IMR-90 (cell line): Measurements from ENCODE around the gene SMARCA4. TPM values are rescaled to one million over a fixed set of nuclear protein-coding genes. Genes with fewer than 3 reads are reported as not detected.

Experiments
- ATAC-seq: fragments of 200-7000 bp; cut with Tn5 transposase; 2 replicates; pipeline ENCODE4 v1.9.1; 2020; ENCODE audit warnings: low read depth, mild to moderate bottlenecking, moderate library complexity
- BruUV-seq: library from RNA; stranded (reverse); fragments of 400-500 nt; replicated peaks from 2 replicates; lab custom pipeline; 2021; lab: Mats Ljungman, UMichigan
- CTCF ChIA-PET: fragments of 300-600 bp; formaldehyde crosslinking; extraction: SDS; loops from one replicate; lab custom pipeline; 2021; ENCODE audit warnings: antibody characterized with exemption; lab: Yijun Ruan, JAX
- POLR2A ChIA-PET: fragments of 300-600 bp; sonication (Branson Sonifier 250); formaldehyde crosslinking; loops from one replicate; lab custom pipeline; 2022; ENCODE audit warnings: antibody characterized with exemption; ENCODE audit not compliant: unreplicated experiment; lab: Charles Lee
- DNase-seq: peaks from one replicate; pipeline ENCODE4 v3.0.0; 2013
- H2AFZ ChIP-seq: replicated peaks from 2 replicates; pipeline ENCODE3; 2013; ENCODE audit warnings: low read length, mild to moderate bottlenecking; ENCODE audit not compliant: poor library complexity
- H2AK5ac ChIP-seq: 2 replicates; pipeline ENCODE4 v1.6.1; 2013; ENCODE audit warnings: low read depth, low read length, inconsistent platforms
- H2AK9ac ChIP-seq: replicated peaks from 2 replicates; pipeline ENCODE3; 2013; ENCODE audit warnings: mild to moderate bottlenecking, low read depth, low read length, moderate library complexity; ENCODE audit not compliant: poor library complexity
- H2BK120ac ChIP-seq: 2 replicates; pipeline ENCODE4 v1.6.1; 2013; ENCODE audit warnings: low read depth, low read length, inconsistent platforms
- H2BK15ac ChIP-seq: 3 replicates; pipeline ENCODE4 v1.6.1; 2013; ENCODE audit warnings: low read depth, low read length, inconsistent platforms
- H2BK20ac ChIP-seq: 2 replicates; pipeline ENCODE4 v1.6.1; 2013; ENCODE audit warnings: low read depth, mild to moderate bottlenecking, inconsistent platforms, low read length, moderate library complexity
- H2BK5ac ChIP-seq: 2 replicates; pipeline ENCODE4 v1.6.1; 2013; ENCODE audit warnings: mild to moderate bottlenecking, low read depth, low read length, inconsistent platforms; ENCODE audit not compliant: poor library complexity, severe bottlenecking
- H3K14ac ChIP-seq: replicated peaks from 2 replicates; pipeline ENCODE4 v1.6.1; 2013; ENCODE audit warnings: low read depth, low read length, inconsistent platforms
- H3K18ac ChIP-seq: 2 replicates; pipeline ENCODE4 v1.6.1; 2013; ENCODE audit warnings: low read depth, low read length, control low read depth
- H3K23ac ChIP-seq: 2 replicates; pipeline ENCODE4 v1.6.1; 2013; ENCODE audit warnings: low read depth, low read length, inconsistent platforms
- H3K27ac ChIP-seq: 2 replicates; pipeline ENCODE4 v1.5.1; 2013; ENCODE audit warnings: mild to moderate bottlenecking, control low read depth, low read length; ENCODE audit not compliant: insufficient read depth
- H3K27me3 ChIP-seq: 2 replicates; pipeline ENCODE4 v1.6.1; 2013; ENCODE audit warnings: low read length; ENCODE audit not compliant: control insufficient read depth, insufficient read depth
- H3K36me3 ChIP-seq: 2 replicates; pipeline ENCODE4 v1.6.1; 2013; ENCODE audit warnings: low read length, mixed read lengths; ENCODE audit not compliant: control insufficient read depth, insufficient read depth
- H3K4ac ChIP-seq: 2 replicates; pipeline ENCODE4 v1.6.1; 2013; ENCODE audit warnings: low read depth, low read length, inconsistent platforms
- H3K4me1 ChIP-seq: 2 replicates; pipeline ENCODE4 v1.6.1; 2013; ENCODE audit warnings: low read length, mixed read lengths; ENCODE audit not compliant: control insufficient read depth, insufficient read depth
- H3K4me2 ChIP-seq: 2 replicates; pipeline ENCODE4 v1.6.1; 2013; ENCODE audit warnings: low read depth, mild to moderate bottlenecking, control low read depth, low read length, moderate library complexity
- H3K4me3 ChIP-seq: 2 replicates; pipeline ENCODE4 v1.5.1; 2013; ENCODE audit warnings: low read depth, mild to moderate bottlenecking, control low read depth, low read length, moderate library complexity; ENCODE audit not compliant: insufficient read depth
- H3K56ac ChIP-seq: 2 replicates; pipeline ENCODE4 v1.6.1; 2013; ENCODE audit warnings: low read length, inconsistent platforms; ENCODE audit not compliant: insufficient read depth; ENCODE audit errors: extremely low read depth
- H3K79me1 ChIP-seq, 2 experiments: 2 replicates each; pipeline ENCODE4 v1.6.1; 2013; ENCODE audit warnings: low read length in 2 of 2, inconsistent platforms in 1 of 2, low read depth in 1 of 2
- H3K9ac ChIP-seq: 2 replicates; pipeline ENCODE4 v1.6.1; 2013; ENCODE audit warnings: low read depth, low read length, control low read depth
- H3K9me1 ChIP-seq: 2 replicates; pipeline ENCODE4 v1.6.1; 2013; ENCODE audit warnings: low read length, inconsistent platforms; ENCODE audit not compliant: insufficient read depth
- H3K9me3 ChIP-seq: 2 replicates; pipeline ENCODE4 v1.6.1; 2013; ENCODE audit warnings: low read length; ENCODE audit not compliant: control insufficient read depth, insufficient read depth
- H4K20me1 ChIP-seq: 2 replicates; pipeline ENCODE4 v1.6.1; 2013; ENCODE audit warnings: low read length, inconsistent platforms; ENCODE audit not compliant: insufficient read depth
- H4K5ac ChIP-seq: 2 replicates; pipeline ENCODE4 v1.6.1; 2013; ENCODE audit warnings: mild to moderate bottlenecking, low read depth, low read length, control low read depth
- H4K8ac ChIP-seq, 2 experiments: 2 replicates each; pipeline ENCODE4 v1.6.1; 2013; ENCODE audit warnings: low read depth in 2 of 2, low read length in 2 of 2, control low read depth in 1 of 2, inconsistent platforms in 1 of 2
- H4K91ac ChIP-seq: 2 replicates; pipeline ENCODE4 v1.6.1; 2013; ENCODE audit warnings: low read depth, low read length, inconsistent platforms; ENCODE audit not compliant: insufficient read depth
- BHLHE40 ChIP-seq: fragments of 150-350 bp; IDR thresholded peaks from 2 replicates; pipeline ENCODE4 v1.6.1; 2016; ENCODE audit warnings: mild to moderate bottlenecking, low read depth, low read length
- CTCF ChIP-seq: conservative IDR thresholded peaks from 2 replicates; pipeline ENCODE4 v1.5.1; 2012; ENCODE audit warnings: mild to moderate bottlenecking, low read depth, low read length, improper control_type of control experiment
- FOS ChIP-seq: fragments of 150-350 bp; IDR thresholded peaks from 2 replicates; pipeline ENCODE4 v1.6.1; 2016; ENCODE audit warnings: low read depth, low read length
- MAFK ChIP-seq: IDR thresholded peaks from 2 replicates; pipeline ENCODE4 v1.6.1; 2012; ENCODE audit warnings: low read depth, low read length, improper control_type of control experiment
- MXI1 ChIP-seq: IDR thresholded peaks from 2 replicates; pipeline ENCODE4 v1.6.1; 2012; ENCODE audit warnings: low read depth, mild to moderate bottlenecking, low read length, moderate library complexity, borderline replicate concordance
- RCOR1 ChIP-seq: IDR thresholded peaks from 2 replicates; pipeline ENCODE4 v1.6.1; 2012; ENCODE audit warnings: mild to moderate bottlenecking, low read length, improper control_type of control experiment; ENCODE audit not compliant: insufficient replicate concordance
- RFX5 ChIP-seq: IDR thresholded peaks from 2 replicates; pipeline ENCODE4 v1.8.0; 2012; ENCODE audit warnings: low read depth, mild to moderate bottlenecking, low read length, moderate library complexity
- WGBS, 2 experiments: methylation state at CpG; one replicate each; pipeline versions ENCODE4 v1.1.5 to v1.1.7; 2013; ENCODE audit warnings: missing lambda C conversion rate in 2 of 2; ENCODE audit not compliant: insufficient read length in 1 of 2; ENCODE audit errors: extremely low coverage in 2 of 2; 5-methylcytosine and 5-hydroxymethylcytosine counted together
- dilution Hi-C: fragments of 300-500 bp; cut with HindIII; formaldehyde crosslinking; loops from one replicate; pipeline ENCODE4 v1.14.3; 2018; ENCODE audit warnings: low sequenced_read_pairs; ENCODE audit not compliant: unreplicated experiment
- in situ Hi-C: fragments of 300-500 bp; cut with MboI; formaldehyde crosslinking; loops from 3 replicates; pipeline ENCODE4 v1.14.3; 2019; ENCODE audit warnings: low sequenced_read_pairs, inconsistent platforms, mixed read lengths
- intact Hi-C: fragments of 100-400 bp; cut with micrococcal nuclease; formaldehyde crosslinking; loops from 2 replicates; pipeline ENCODE4 v1.10.0; 2022
- polyA plus RNA-seq, 3 experiments: library from polyadenylated mRNA; depleted of rRNA; stranded (reverse); fragments of >200 nt; gene quantifications; 2 replicates each; pipeline ENCODE4 v1.2.3, GENCODE V29; 2012; ENCODE audit warnings: low replicate concordance in 1 of 3
- total RNA-seq: library from RNA; depleted of rRNA; stranded (reverse); fragments of >200 nt; gene quantifications from 2 replicates; pipeline ENCODE4 v1.2.3, GENCODE V29; 2012

The SMARCA4 gene
- total and polyA plus RNA-seq, 2 of the 4 experiments (the other 2 are of a cell fraction): 41.4 to 85.6 TPM

- CTCF ChIA-PET: no interaction called here
These were observed 93.8 kb downstream of the SMARCA4 start for GRCh38 chr19:11054628-11055027.

More at GRCh38 chr19:11054628-11055027, 93.8 kb downstream of the SMARCA4 start:
- Histone ChIP-seq H3K14ac (no peak overlapping the region), H3K18ac (no peak overlapping the region), H3K36me3 (peaks cover 52% of the 10 kb centered on the region), H3K4me2 (no peak overlapping the region), H3K79me1 (peaks cover 14 to 55% of the 10 kb centered on the region in 2 experiments), H3K9me3 (no peaks in the 10 kb centered on the region), H2BK20ac (no peak overlapping the region), H4K20me1 (peaks cover 8% of the 10 kb centered on the region; the same call in 1 of the 2 replicates), H3K4me1 (no peaks in the 10 kb centered on the region), H3K4ac (no peak overlapping the region), H3K4me3 (no peak overlapping the region), H2AK5ac (no peak overlapping the region), H3K27me3 (no peaks in the 10 kb centered on the region), H4K5ac (no peak overlapping the region), H2AFZ (no peak overlapping the region), H3K9me1 (0 out of 2 replicates have a peak, but pooled peaks cover 3% of the 10 kb centered on the region), H4K8ac (no peak overlapping the region), H2BK15ac (no peak overlapping the region), H2BK5ac (no peak overlapping the region), H3K56ac (no peak overlapping the region), H2BK120ac (no peak overlapping the region), H4K91ac (no peak overlapping the region), H2AK9ac (no peak overlapping the region), H3K23ac (no peak overlapping the region), H3K27ac (no peak overlapping the region), H3K9ac (no peak overlapping the region)
- in situ Hi-C loops: no loop called here
- no TSS peak for BruUV-seq
- 80% methylated on average over 3 of the region's 8 CpGs; no CpG with 5 or more reads in 1 of the 2 experiments for WGBS, 2 experiments
- POLR2A ChIA-PET: no interaction called here
- dilution Hi-C loops: no loop called here
- DNase-seq: no peak
- ATAC-seq: no peak
- intact Hi-C loops: no loop called here
- TF ChIP-seq BHLHE40: no peak
- no peak for TF ChIP-seq MXI1
- TF ChIP-seq MAFK: no peak
- TF ChIP-seq RCOR1: no peak
- TF ChIP-seq FOS: no peak
- no peak for TF ChIP-seq CTCF
- no peak for TF ChIP-seq RFX5
